Measurements from ENCODE around the gene SFTA2. TPM values are rescaled to one million over a fixed set of nuclear protein-coding genes. Genes with fewer than 3 reads are reported as not detected.

SFTA2 gene
- total RNA-seq, 2 experiments from 2014 or later = not detected

DNA sequence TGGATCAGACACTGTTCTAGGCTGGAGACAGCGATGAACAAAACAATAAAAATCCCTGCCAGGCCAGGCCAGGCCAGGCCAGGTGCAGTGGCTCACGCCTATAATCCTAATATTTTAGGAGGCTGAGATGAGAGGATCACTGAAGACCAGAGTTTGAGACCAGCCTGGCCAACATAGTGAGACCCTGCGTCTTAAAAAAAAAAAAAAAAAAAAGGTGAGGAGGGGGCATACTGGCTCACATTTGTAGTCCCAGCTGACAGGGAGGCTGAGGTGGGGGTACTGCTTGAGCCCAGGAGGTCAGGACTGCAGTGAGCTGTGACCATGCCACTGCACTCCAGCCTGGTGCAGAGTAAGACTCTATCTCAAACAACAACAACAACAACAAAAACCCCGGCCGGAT, 13.3 kb upstream of the SFTA2 start:
- Histone ChIP-seq H2AFZ (ENCODE audit: low read length) (no peak overlapping the region), H3K4me2 (ENCODE audit: low read length) (no peak overlapping the region), H4K20me1 (ENCODE audit: insufficient read depth, low read length) (no peaks in the 10 kb centered on the region), H3K79me2 (ENCODE audit: insufficient read depth, low read depth, low read length) (no peaks in the 10 kb centered on the region), H3K27ac (ENCODE audit: low read depth, low read length, poor library complexity, severe bottlenecking) (no peak overlapping the region), H3K4me3 (ENCODE audit: low read depth, low read length, poor library complexity, severe bottlenecking) (no peak overlapping the region), H3K36me3 (ENCODE audit: insufficient read depth, low read length) (no peaks in the 10 kb centered on the region), H3K9me3 (ENCODE audit: low read length) (no peaks in the 10 kb centered on the region), H3K9me2 (ENCODE audit: insufficient read depth, low read length) (no peaks in the 10 kb centered on the region), H3K4me1 (ENCODE audit: insufficient read depth, low read length, poor library complexity, severe bottlenecking) (no peaks in the 10 kb centered on the region)
- no TSS peak for BruUV-seq (replicated peaks)
- no peak for TF ChIP-seq EZH2phosphoT487 (IDR thresholded peaks at IDR 0.05; ENCODE audit: borderline replicate concordance, low read depth, low read length)
- TF ChIP-seq, protein P1, sequence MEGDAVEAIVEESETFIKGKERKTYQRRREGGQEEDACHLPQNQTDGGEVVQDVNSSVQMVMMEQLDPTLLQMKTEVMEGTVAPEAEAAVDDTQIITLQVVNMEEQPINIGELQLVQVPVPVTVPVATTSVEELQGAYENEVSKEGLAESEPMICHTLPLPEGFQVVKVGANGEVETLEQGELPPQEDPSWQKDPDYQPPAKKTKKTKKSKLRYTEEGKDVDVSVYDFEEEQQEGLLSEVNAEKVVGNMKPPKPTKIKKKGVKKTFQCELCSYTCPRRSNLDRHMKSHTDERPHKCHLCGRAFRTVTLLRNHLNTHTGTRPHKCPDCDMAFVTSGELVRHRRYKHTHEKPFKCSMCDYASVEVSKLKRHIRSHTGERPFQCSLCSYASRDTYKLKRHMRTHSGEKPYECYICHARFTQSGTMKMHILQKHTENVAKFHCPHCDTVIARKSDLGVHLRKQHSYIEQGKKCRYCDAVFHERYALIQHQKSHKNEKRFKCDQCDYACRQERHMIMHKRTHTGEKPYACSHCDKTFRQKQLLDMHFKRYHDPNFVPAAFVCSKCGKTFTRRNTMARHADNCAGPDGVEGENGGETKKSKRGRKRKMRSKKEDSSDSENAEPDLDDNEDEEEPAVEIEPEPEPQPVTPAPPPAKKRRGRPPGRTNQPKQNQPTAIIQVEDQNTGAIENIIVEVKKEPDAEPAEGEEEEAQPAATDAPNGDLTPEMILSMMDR (conservative IDR thresholded peaks at IDR 0.05; ENCODE audit: low read length) = no peak
- ChIA-PET CTCF (ENCODE audit: unreplicated experiment) (no interaction called here), POLR2A (interaction anchor here (0.5 kb wide), 1 partner anchor 121 kb away, joined by 3 read pairs; no protein-coding TSS in a partner anchor)
- no peak for DNase-seq (ENCODE audit: low spot score)
- intact Hi-C loops (cut with micrococcal nuclease; ENCODE audit: unreplicated experiment) = no loop called here

GRCh38 chr6:30944051-30944450, 12.1 kb upstream of the SFTA2 start:
- Histone ChIP-seq H3K4me3 (ENCODE audit: low read depth, low read length, poor library complexity, severe bottlenecking) (no peak overlapping the region), H3K4me1 (ENCODE audit: insufficient read depth, low read length, poor library complexity, severe bottlenecking) (no peaks in the 10 kb centered on the region), H2AFZ (ENCODE audit: low read length) (no peak overlapping the region), H3K36me3 (ENCODE audit: insufficient read depth, low read length) (no peaks in the 10 kb centered on the region), H3K79me2 (ENCODE audit: insufficient read depth, low read depth, low read length) (no peaks in the 10 kb centered on the region), H3K9me3 (ENCODE audit: low read length) (no peaks in the 10 kb centered on the region), H3K27ac (ENCODE audit: low read depth, low read length, poor library complexity, severe bottlenecking) (no peak overlapping the region), H4K20me1 (ENCODE audit: insufficient read depth, low read length) (no peaks in the 10 kb centered on the region), H3K9me2 (ENCODE audit: insufficient read depth, low read length) (no peaks in the 10 kb centered on the region), H3K4me2 (ENCODE audit: low read length) (no peak overlapping the region)
- DNase-seq (ENCODE audit: low spot score) = no peak
- intact Hi-C loops (cut with micrococcal nuclease; ENCODE audit: unreplicated experiment) = no loop called here
- no TSS peak for BruUV-seq (replicated peaks)
- TF ChIP-seq, protein P1 (conservative IDR thresholded peaks at IDR 0.05; ENCODE audit: low read length) = no peak
- TF ChIP-seq EZH2phosphoT487 (IDR thresholded peaks at IDR 0.05; ENCODE audit: borderline replicate concordance, low read depth, low read length) = no peak
- ChIA-PET POLR2A (no interaction called here), CTCF (ENCODE audit: unreplicated experiment) (no interaction called here)

GRCh38 chr6:30942338-30943060, 10.5 kb upstream of the SFTA2 start:
- Histone ChIP-seq H3K9me3 (ENCODE audit: low read length) (no peaks in the 10 kb centered on the region), H3K4me3 (ENCODE audit: low read depth, low read length, poor library complexity, severe bottlenecking) (no peak overlapping the region), H2AFZ (ENCODE audit: low read length) (no peak overlapping the region), H4K20me1 (ENCODE audit: insufficient read depth, low read length) (no peaks in the 10 kb centered on the region), H3K4me1 (ENCODE audit: insufficient read depth, low read length, poor library complexity, severe bottlenecking) (no peaks in the 10 kb centered on the region), H3K27ac (ENCODE audit: low read depth, low read length, poor library complexity, severe bottlenecking) (no peak overlapping the region), H3K4me2 (ENCODE audit: low read length) (no peak overlapping the region), H3K79me2 (ENCODE audit: insufficient read depth, low read depth, low read length) (no peaks in the 10 kb centered on the region), H3K36me3 (ENCODE audit: insufficient read depth, low read length) (no peaks in the 10 kb centered on the region), H3K9me2 (ENCODE audit: insufficient read depth, low read length) (no peaks in the 10 kb centered on the region)
- DNase-seq (ENCODE audit: low spot score) = no peak
- POLR2A ChIA-PET = no interaction called here
- CTCF ChIA-PET (ENCODE audit: unreplicated experiment) = no interaction called here
- BruUV-seq (replicated peaks) = no TSS peak
- intact Hi-C loops (cut with micrococcal nuclease; ENCODE audit: unreplicated experiment) = no loop called here
- TF ChIP-seq EZH2phosphoT487 (IDR thresholded peaks at IDR 0.05; ENCODE audit: borderline replicate concordance, low read depth, low read length) = no peak
- TF ChIP-seq, protein P1 (conservative IDR thresholded peaks at IDR 0.05; ENCODE audit: low read length) = no peak

Data from OCI-LY7 (cell line).